BJ (cell line): Measurements from ENCODE around the gene EVX1. TPM values are rescaled to one million over a fixed set of nuclear protein-coding genes. Genes with fewer than 3 reads are reported as not detected.

Experiments used
- CTCF ChIA-PET: fragments of 350-600 bp; formaldehyde crosslinking; extraction: SDS; loops from one replicate; lab custom pipeline; 2021; ENCODE audit warnings: antibody characterized with exemption, inconsistent platforms; lab: Yijun Ruan, JAX
- POLR2A ChIA-PET: fragments of 300-600 bp; sonication (Branson Sonifier 250); formaldehyde crosslinking; extraction: SDS; loops from one replicate; lab custom pipeline; 2021; ENCODE audit warnings: antibody characterized with exemption; lab: Charles Lee
- DNase-seq: peaks from one replicate; pipeline ENCODE4 v3.0.0-alpha.2; 2011; ENCODE audit warnings: low read depth
- H3K27me3 ChIP-seq: 2 replicates; pipeline ENCODE4 v1.6.0; 2011; ENCODE audit warnings: low read length; ENCODE audit not compliant: control insufficient read depth, insufficient read depth
- H3K36me3 ChIP-seq: 2 replicates; pipeline ENCODE4 v1.5.1; 2011; ENCODE audit warnings: low read length; ENCODE audit not compliant: control insufficient read depth, insufficient read depth
- H3K4me3 ChIP-seq: 2 replicates; pipeline ENCODE4 v1.5.1; 2011; ENCODE audit warnings: low read depth, mild to moderate bottlenecking, control low read depth, low read length
- polyA plus RNA-seq: library from polyadenylated mRNA; depleted of rRNA; stranded (reverse); fragments of >200 nt; gene quantifications from 2 replicates; pipeline ENCODE4 v1.2.3, GENCODE V29; 2011
- TF ChIP-seq, protein P1 (sequence below): IDR thresholded peaks from 2 replicates; pipeline ENCODE4 v1.5.1; 2011; ENCODE audit warnings: low read depth, mild to moderate bottlenecking, control low read depth, inconsistent platforms, low read length, moderate library complexity; ENCODE audit not compliant: insufficient read depth

Gene EVX1
- polyA plus RNA-seq, 1 experiment = not detected

DNA sequence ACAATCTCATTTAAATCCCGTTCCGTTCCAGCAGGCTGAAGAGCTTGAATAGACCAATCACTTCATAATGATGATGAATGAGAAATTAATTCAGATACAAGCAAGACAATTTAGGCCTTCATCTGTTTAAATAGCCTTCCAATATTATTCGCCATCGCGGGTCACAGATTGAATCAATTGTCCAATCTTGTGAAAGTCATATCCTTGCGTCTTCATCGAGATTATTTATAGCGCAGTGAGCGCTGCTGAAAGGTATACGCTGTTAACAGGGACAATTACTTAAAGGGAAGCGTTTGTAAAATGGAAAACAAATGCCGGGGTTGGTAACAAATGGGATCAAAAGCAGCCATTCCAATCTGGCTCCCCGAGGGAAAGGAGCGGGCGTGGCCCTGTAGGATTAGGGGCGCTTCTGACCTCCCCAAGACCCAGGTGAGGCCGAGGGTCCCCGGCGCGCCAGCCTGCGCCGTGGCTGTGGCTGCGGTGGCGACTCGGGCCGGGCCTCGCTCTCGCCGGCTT is 8.6 kb downstream of the EVX1 start:
- DNase-seq = no peak
- Histone ChIP-seq H3K27me3 (peaks cover 45% of the 10 kb centered on the region), H3K36me3 (no peaks in the 10 kb centered on the region), H3K4me3 (no peak overlapping the region)
- CTCF ChIA-PET = interaction anchor here (0.5 to 1.0 kb wide), 2 partner anchors 16 to 822 kb away, joined by 3 read pairs; no protein-coding TSS in a partner anchor
- TF ChIP-seq, protein P1, sequence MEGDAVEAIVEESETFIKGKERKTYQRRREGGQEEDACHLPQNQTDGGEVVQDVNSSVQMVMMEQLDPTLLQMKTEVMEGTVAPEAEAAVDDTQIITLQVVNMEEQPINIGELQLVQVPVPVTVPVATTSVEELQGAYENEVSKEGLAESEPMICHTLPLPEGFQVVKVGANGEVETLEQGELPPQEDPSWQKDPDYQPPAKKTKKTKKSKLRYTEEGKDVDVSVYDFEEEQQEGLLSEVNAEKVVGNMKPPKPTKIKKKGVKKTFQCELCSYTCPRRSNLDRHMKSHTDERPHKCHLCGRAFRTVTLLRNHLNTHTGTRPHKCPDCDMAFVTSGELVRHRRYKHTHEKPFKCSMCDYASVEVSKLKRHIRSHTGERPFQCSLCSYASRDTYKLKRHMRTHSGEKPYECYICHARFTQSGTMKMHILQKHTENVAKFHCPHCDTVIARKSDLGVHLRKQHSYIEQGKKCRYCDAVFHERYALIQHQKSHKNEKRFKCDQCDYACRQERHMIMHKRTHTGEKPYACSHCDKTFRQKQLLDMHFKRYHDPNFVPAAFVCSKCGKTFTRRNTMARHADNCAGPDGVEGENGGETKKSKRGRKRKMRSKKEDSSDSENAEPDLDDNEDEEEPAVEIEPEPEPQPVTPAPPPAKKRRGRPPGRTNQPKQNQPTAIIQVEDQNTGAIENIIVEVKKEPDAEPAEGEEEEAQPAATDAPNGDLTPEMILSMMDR = no peak
- POLR2A ChIA-PET = no interaction called here

DNA sequence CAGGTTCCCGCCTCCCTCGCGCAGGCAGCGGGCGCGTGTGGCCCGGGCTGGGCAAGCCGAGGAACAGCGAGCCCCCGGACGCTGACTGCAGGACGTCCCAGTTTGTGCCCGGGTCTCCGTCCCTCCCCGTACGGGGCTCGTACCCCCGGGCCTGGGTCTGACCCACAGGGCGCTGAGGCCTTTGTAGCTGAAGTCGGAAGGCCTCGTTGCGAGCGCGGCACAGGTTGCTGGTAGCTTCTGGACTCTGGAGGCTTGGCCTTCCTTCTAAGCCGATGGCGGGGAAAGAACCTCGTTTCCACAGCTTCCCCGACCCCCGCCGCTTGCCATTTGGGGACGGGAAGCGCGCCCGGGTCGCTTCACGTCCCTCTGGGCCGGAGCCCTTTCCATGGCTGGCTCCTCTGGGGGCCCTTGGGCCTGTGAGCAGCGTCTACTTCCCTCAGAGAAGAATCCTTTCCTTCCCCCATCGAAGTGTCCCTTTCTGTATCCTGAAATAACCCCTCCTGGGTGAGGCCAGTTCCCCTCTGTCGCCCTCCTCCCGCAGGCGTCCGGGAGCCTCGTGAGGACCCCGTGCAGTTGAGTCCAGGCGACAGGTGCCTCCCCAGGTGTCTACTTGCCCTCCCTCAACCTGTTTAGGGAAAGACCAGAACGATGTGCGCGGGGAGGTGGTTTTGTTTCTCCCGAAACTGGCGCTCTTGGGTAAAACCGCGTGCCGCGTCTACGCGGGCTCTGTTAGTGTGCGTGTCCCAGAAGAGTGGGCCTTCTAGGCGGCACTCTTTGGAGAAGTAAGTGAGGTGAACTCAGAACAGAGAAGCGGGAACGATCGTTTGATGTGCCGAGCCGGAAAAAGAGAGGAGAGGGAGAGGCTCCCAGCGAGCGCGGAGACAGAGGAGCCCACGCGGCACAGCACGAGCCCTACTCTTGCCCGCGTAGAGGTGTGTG is 9.3 kb downstream of the EVX1 start:
- TF ChIP-seq, protein P1 = no peak
- POLR2A ChIA-PET = no interaction called here
- DNase-seq = no peak
- Histone ChIP-seq H3K4me3 (no peak overlapping the region), H3K27me3 (peaks cover 38% of the 10 kb centered on the region), H3K36me3 (no peaks in the 10 kb centered on the region)
- CTCF ChIA-PET = interaction anchor here (0.5 kb wide), 1 partner anchor 823 kb away, joined by 3 read pairs; no protein-coding TSS in a partner anchor

DNA sequence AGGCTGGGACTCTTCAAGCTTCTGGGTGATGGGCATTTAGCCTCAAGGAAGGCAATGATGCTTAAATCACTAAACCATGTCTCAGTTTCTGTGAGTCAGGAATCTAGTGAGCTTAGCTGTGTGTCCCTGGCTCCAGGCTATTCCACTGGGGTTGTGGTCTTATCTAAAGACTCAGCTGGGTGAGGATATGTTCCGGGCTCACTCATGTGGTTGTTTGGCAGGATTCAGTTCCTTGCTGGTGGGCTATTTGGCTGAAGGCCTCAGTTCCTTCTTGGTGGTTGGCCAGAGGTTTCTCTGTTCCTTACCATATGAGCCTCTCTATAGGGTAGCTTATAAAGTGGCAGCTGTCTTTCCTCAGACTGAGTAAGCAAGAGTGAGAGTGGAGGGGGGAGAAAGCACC is 12.0 kb downstream of the EVX1 start:
- Histone ChIP-seq H3K4me3 (no peak overlapping the region), H3K36me3 (no peaks in the 10 kb centered on the region), H3K27me3 (peaks cover 21% of the 10 kb centered on the region)
- ChIA-PET CTCF (no interaction called here), POLR2A (no interaction called here)
- no peak for DNase-seq
- TF ChIP-seq, protein P1 = no peak

DNA sequence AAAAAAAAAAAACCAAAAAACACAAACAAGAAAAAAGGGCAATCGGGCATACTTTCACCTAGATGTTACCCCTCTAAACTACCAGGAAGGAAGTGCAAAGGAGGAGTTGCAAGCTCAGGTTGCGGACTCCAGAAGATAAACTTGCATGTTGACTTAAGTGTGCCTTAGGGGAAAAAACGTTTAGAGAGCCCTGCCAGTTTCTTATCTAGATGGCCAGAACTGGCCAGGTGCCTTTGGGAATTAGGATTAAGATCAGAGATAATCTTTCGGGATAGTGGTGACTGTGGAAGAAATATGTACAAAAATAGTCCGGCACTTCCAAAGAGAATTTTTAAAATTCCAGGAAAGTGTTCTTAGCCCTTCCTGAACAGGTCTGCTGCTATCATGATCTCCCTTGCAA is 17.6 kb downstream of the EVX1 start:
- DNase-seq = no peak
- TF ChIP-seq, protein P1 = no peak
- ChIA-PET POLR2A (no interaction called here), CTCF (interaction anchor here (1.1 to 1.3 kb wide), 2 partner anchors 10 to 53 kb away, joined by 3 to 4 read pairs; no protein-coding TSS in a partner anchor)
- peaks cover 4% of the 10 kb centered on the region; the same call in 1 of the 2 replicates for H3K27me3 ChIP-seq
- H3K36me3 ChIP-seq = no peaks in the 10 kb centered on the region
- H3K4me3 ChIP-seq = no peak overlapping the region

DNA sequence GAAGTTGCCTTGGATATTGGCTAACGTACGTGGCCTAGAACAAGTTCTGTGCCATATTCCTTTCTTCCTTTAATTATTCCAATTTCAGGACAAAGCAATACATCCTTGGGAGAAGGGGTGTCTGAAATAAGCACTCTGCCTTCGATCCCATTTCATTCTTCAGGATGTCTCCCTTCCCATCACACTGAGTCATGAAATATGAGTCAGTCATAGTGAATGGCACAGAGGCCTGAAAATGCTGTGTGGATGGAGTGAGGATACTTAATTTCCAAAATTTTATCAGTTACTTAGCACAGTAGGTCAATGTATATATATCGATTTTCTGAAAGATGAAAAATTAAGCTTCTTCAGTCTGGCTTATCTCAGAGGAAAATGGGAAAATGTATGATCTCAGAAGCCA is 19.5 kb downstream of the EVX1 start:
- no peaks in the 10 kb centered on the region for H3K36me3 ChIP-seq
- TF ChIP-seq, protein P1 = no peak
- ChIA-PET CTCF (no interaction called here), POLR2A (no interaction called here)
- H3K4me3 ChIP-seq = no peak overlapping the region
- DNase-seq = no peak
- H3K27me3 ChIP-seq = peaks cover 4% of the 10 kb centered on the region; the same call in 1 of the 2 replicates
